Cardiac muscle cell (in vitro differentiated cells and primary cell): ENCODE measurements around the gene TRABD2B. TPM values are rescaled to one million over a fixed set of nuclear protein-coding genes. Genes with fewer than 3 reads are reported as not detected.

Source experiments
- DNase-seq, 2 donors: peaks; one replicate each; pipeline versions ENCODE4 v3.0.0 to v3.0.0-alpha.2; 2010 to 2017; ENCODE audit warnings: low read depth in 1 of 2, low spot score in 1 of 2
- H3K27ac ChIP-seq: fragments of 200-600 bp; sonication (generic); 2 replicates; pipeline ENCODE4 v1.5.1; 2016
- H3K27me3 ChIP-seq: fragments of 200-600 bp; sonication (generic); 2 replicates; pipeline ENCODE4 v1.6.0; 2016; ENCODE audit warnings: control low read depth
- H3K36me3 ChIP-seq: fragments of 200-600 bp; sonication (generic); 2 replicates; pipeline ENCODE4 v1.5.1; 2016; ENCODE audit warnings: control low read depth
- H3K4me1 ChIP-seq: fragments of 200-600 bp; sonication (generic); 2 replicates; pipeline ENCODE4 v1.8.1; 2017; ENCODE audit warnings: low read depth, mild to moderate bottlenecking, mixed run types
- H3K4me3 ChIP-seq: fragments of 200-600 bp; sonication (generic); 2 replicates; pipeline ENCODE4 v1.5.1; 2016; ENCODE audit warnings: mild to moderate bottlenecking
- H3K9me3 ChIP-seq: fragments of 200-600 bp; sonication (generic); 2 replicates; pipeline ENCODE4 v1.5.1; 2017; ENCODE audit warnings: low read depth, mild to moderate bottlenecking, control low read depth
- CTCF ChIP-seq: IDR thresholded peaks from 2 replicates; pipeline ENCODE4 v1.5.1; 2012; ENCODE audit warnings: low read depth, mild to moderate bottlenecking, low read length
- polyA plus RNA-seq: library from polyadenylated mRNA; unstranded; fragments of >200 nt; fragmentation: Nextera tagmentation; extraction: Ambion mirVana; gene quantifications from 2 replicates; pipeline ENCODE4 v1.2.1, GENCODE V29; 2016
- total RNA-seq: library from RNA; depleted of rRNA; stranded (reverse); fragments of >200 nt; gene quantifications from 2 replicates; pipeline ENCODE4 v1.2.3, GENCODE V29; 2016

TRABD2B gene
- total and polyA plus RNA-seq, 2 experiments from 2014 or later: 0.60 to 0.82 TPM

GRCh38 chr1:47940326-47940725 lies 56.9 kb downstream of the TRABD2B start:
- Histone ChIP-seq H3K4me3 (no peak overlapping the region), H3K36me3 (no peaks in the 10 kb centered on the region), H3K9me3 (no peaks in the 10 kb centered on the region), H3K27me3 (peaks cover 3% of the 10 kb centered on the region), H3K4me1 (no peaks in the 10 kb centered on the region), H3K27ac (no peak overlapping the region)
- TF ChIP-seq CTCF: no peak
- peak in 1 of 2 donors; percentile 12 for DNase-seq

- Histone ChIP-seq H3K4me3 (no peak overlapping the region), H3K27me3 (no peaks in the 10 kb centered on the region), H3K27ac (no peak overlapping the region), H3K4me1 (peaks cover 9% of the 10 kb centered on the region), H3K9me3 (no peaks in the 10 kb centered on the region), H3K36me3 (no peaks in the 10 kb centered on the region)
- peak in 1 of 2 donors; percentile 76 for DNase-seq
- no peak for TF ChIP-seq CTCF
These were observed 58.7 kb downstream of the TRABD2B start for GRCh38 chr1:47938520-47938919.

GRCh38 chr1:47937586-47938254 lies 59.5 kb downstream of the TRABD2B start:
- H3K27ac ChIP-seq: no peak overlapping the region
- no peak overlapping the region for H3K4me3 ChIP-seq
- DNase-seq: no peak
- peaks cover 15% of the 10 kb centered on the region for H3K4me1 ChIP-seq
- H3K36me3 ChIP-seq: no peaks in the 10 kb centered on the region
- H3K9me3 ChIP-seq: no peaks in the 10 kb centered on the region
- no peaks in the 10 kb centered on the region for H3K27me3 ChIP-seq
- no peak for TF ChIP-seq CTCF

- H3K27ac ChIP-seq: no peak overlapping the region
- H3K36me3 ChIP-seq: no peaks in the 10 kb centered on the region
- no peak for TF ChIP-seq CTCF
- peaks cover 15% of the 10 kb centered on the region for H3K4me1 ChIP-seq
- DNase-seq: no peak
- no peaks in the 10 kb centered on the region for H3K9me3 ChIP-seq
- H3K27me3 ChIP-seq: no peaks in the 10 kb centered on the region
- no peak overlapping the region for H3K4me3 ChIP-seq
These were observed 60.2 kb downstream of the TRABD2B start for GRCh38 chr1:47936916-47937551.

- Histone ChIP-seq H3K4me3 (no peak overlapping the region), H3K27ac (no peak overlapping the region), H3K27me3 (no peaks in the 10 kb centered on the region), H3K9me3 (no peaks in the 10 kb centered on the region), H3K36me3 (no peaks in the 10 kb centered on the region), H3K4me1 (peaks cover 15% of the 10 kb centered on the region)
- no peak for DNase-seq
- no peak for TF ChIP-seq CTCF
These were observed 61.3 kb downstream of the TRABD2B start for GRCh38 chr1:47935856-47936255.
